ENCODE data around the gene STXBP2. TPM values are rescaled to one million over a fixed set of nuclear protein-coding genes. Genes with fewer than 3 reads are reported as not detected.

Gene STXBP2
- total RNA-seq, 4 donors from 2014 or later, result 117 to 245 (median 199) TPM

DNA sequence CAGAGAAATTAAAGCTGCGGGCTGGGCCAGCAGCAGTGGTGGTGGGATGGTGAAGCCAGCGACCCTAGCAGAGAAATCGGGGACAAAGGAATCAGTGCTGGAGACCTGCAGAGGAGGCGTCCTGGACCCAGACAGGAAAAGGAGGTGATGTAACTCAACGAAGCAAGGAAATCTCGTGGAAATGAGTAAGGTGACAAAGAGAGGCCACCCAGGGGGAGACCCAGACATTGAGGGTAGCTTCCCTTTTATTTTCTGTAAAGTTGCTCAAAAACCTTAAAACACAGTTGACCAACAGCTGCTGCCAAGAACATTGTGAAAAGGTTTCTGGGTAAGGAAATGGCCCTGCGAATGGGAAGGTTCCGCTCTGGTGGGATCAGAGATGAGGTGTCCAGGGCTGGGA, 18.7 kb downstream of the STXBP2 start:
- TF ChIP-seq, protein P1, sequence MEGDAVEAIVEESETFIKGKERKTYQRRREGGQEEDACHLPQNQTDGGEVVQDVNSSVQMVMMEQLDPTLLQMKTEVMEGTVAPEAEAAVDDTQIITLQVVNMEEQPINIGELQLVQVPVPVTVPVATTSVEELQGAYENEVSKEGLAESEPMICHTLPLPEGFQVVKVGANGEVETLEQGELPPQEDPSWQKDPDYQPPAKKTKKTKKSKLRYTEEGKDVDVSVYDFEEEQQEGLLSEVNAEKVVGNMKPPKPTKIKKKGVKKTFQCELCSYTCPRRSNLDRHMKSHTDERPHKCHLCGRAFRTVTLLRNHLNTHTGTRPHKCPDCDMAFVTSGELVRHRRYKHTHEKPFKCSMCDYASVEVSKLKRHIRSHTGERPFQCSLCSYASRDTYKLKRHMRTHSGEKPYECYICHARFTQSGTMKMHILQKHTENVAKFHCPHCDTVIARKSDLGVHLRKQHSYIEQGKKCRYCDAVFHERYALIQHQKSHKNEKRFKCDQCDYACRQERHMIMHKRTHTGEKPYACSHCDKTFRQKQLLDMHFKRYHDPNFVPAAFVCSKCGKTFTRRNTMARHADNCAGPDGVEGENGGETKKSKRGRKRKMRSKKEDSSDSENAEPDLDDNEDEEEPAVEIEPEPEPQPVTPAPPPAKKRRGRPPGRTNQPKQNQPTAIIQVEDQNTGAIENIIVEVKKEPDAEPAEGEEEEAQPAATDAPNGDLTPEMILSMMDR (IDR thresholded peaks at IDR 0.05), result no peak
- TF ChIP-seq POLR2A (IDR thresholded peaks at IDR 0.05), result no peak
- no peaks in the 10 kb centered on the region for H3K36me3 ChIP-seq
- H3K4me1 ChIP-seq, result peaks cover 0 to 9% (median 0%) of the 10 kb centered on the region in 4 donors
- H3K4me3 ChIP-seq, result no peak overlapping the region
- no peaks in the 10 kb centered on the region for H3K27me3 ChIP-seq
- DNase-seq, result no peak
- H3K9me3 ChIP-seq, result no peaks in the 10 kb centered on the region
- H3K27ac ChIP-seq, result no peak overlapping the region

DNA sequence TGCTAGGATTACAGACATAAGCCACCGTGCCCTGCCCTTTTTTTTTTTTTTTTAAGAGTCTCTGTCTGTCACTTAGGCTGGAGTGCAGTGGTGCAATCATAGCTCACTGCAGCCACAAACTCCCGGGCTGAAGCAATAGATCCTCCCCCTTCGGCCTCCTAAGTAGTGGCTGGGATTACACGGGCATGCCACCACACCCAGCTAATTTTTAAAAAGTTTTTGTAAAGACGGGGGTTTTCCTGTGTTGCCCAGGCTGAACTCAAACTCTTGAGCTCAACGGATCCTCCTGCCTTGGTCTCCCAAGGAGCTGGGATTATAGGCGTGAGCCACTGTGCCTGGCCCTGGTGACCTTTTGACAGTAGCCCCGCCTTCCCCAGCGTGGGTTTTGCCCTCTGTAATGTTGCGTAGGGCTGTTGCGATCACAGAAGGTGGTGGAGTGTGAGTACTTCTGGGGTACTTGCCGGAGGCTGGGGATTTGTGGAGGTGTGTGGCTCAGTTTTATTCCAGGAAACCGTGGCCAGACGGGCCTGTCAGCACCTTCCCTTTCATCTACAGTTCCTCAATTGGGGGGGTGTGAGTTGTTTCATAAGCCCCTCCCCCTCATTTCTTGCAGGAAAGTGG, 20.3 kb downstream of the STXBP2 start:
- TF ChIP-seq, protein P1 (IDR thresholded peaks at IDR 0.05), result no peak
- TF ChIP-seq POLR2A (IDR thresholded peaks at IDR 0.05), result no peak
- H3K36me3 ChIP-seq, result no peaks in the 10 kb centered on the region
- H3K9me3 ChIP-seq, result no peaks in the 10 kb centered on the region
- H3K4me1 ChIP-seq, result peaks cover 0 to 2% (median 0%) of the 10 kb centered on the region in 4 donors
- DNase-seq, result no peak
- no peak overlapping the region for H3K4me3 ChIP-seq
- H3K27ac ChIP-seq, result no peak overlapping the region
- no peaks in the 10 kb centered on the region for H3K27me3 ChIP-seq

DNA sequence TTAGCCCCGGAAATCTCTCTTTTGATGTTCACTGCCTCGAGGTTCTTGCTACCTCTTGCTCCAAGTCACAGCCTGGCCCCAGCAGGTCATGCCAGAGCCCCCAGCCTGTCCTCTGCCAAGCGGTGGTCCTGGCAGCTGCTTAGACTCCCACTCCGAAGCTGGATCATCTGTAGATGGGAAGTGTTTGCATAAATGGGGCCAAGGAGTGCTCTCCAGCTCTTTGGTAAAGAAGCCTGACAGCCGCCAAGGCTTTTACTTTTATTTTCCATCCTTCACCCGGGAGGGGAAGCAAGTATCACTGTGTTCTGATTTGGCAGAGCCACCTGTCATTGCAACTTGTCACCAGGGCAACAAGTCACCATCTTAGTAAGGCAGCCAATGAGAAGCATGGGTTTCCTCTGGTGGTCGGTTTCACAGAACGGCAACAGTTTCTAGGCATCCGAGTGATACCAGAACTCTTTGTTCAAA, 21.3 kb downstream of the STXBP2 start:
- no peaks in the 10 kb centered on the region for H3K36me3 ChIP-seq
- H3K4me3 ChIP-seq, result peak overlapping the region in 2 of 4 donors; percentile 24 to 32
- H3K27ac ChIP-seq, result peak overlapping the region in 2 of 4 donors; percentile 57 to 67
- no peaks in the 10 kb centered on the region for H3K4me1 ChIP-seq
- peak in 2 of 3 donors; percentile 63 to 72 for DNase-seq
- no peaks in the 10 kb centered on the region for H3K27me3 ChIP-seq
- TF ChIP-seq, protein P1 (IDR thresholded peaks at IDR 0.05), result no peak
- TF ChIP-seq POLR2A (IDR thresholded peaks at IDR 0.05), result no peak
- H3K9me3 ChIP-seq, result no peaks in the 10 kb centered on the region

DNA sequence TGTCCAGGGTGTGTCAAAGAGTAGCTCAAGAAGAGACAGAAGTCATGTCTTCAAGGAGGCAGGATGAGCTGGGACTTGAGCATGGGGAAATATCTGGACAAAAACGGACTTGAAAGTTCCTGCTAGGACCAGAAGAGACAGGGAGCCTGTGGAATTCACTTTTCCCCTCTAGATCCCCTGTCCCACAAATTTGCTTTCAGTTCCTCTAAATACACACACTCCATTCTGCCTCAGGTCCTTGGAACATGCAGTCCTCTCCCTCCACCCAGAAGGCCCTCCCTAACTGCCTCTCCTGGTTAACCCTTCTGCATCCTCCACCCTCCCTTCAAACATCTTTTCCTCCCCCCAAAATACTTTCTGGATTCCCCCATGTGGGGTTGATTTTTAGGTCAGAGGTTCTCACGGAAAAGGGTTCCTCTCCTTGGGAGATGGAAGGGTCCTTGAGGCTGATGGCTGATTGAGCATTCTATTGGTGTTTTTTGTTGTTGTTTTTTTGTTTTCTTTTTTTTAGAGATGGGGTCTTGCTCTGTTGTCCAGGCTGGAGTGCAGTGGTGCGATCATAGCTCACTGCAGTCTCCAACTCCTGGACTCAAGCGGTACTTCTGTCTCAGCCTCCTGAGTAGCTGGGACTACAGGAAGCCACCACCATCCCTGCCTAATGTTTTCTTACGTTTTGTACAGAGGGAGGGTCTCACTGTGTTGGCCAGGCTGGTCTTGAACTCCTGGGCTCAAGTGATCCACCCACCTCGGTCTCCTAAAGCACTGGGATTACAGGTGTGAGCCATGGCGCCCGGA, 25.0 kb downstream of the STXBP2 start:
- Histone ChIP-seq H3K4me1 (no peaks in the 10 kb centered on the region), H3K27me3 (no peaks in the 10 kb centered on the region), H3K36me3 (no peaks in the 10 kb centered on the region), H3K4me3 (no peak overlapping the region), H3K9me3 (no peaks in the 10 kb centered on the region), H3K27ac (no peak overlapping the region)
- DNase-seq, result no peak
- TF ChIP-seq POLR2A (IDR thresholded peaks at IDR 0.05), result no peak
- TF ChIP-seq, protein P1 (IDR thresholded peaks at IDR 0.05), result no peak

DNA sequence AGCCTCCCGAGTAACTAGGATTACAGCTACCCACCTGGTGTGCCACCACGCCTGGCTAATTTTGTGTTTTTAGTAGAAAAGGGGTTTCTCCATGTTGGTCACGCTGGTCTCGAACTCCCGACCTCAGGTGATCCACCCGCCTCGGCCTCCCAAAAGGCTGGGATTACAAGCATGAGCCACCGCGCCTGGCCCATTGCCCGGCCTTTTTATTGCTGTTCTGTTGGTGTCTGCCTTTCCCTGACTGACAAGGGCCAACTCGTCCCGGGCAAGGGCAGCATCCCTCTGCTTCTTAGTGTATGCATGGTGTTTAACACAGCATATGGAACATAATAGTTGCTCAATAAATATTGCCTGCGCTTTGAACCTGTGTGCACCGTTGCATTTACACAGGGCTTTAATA, 25.7 kb downstream of the STXBP2 start:
- Histone ChIP-seq H3K9me3 (no peaks in the 10 kb centered on the region), H3K27me3 (no peaks in the 10 kb centered on the region), H3K27ac (no peak overlapping the region), H3K4me3 (no peak overlapping the region), H3K4me1 (no peaks in the 10 kb centered on the region), H3K36me3 (no peaks in the 10 kb centered on the region)
- no peak for DNase-seq
- TF ChIP-seq, protein P1 (IDR thresholded peaks at IDR 0.05), result no peak
- TF ChIP-seq POLR2A (IDR thresholded peaks at IDR 0.05), result no peak
